SU-DHL-6 (cell line): ENCODE results near the gene OBP2A.

Source experiments
- H2AFZ ChIP-seq: fragments of 200-600 bp; sonication (generic); 2 replicates; pipeline ENCODE4 v1.6.1; 2014; ENCODE audit warnings: low read depth, mild to moderate bottlenecking, moderate library complexity, mixed read lengths, antibody characterized with exemption, low read length; ENCODE audit not compliant: severe bottlenecking
- H3F3A ChIP-seq: fragments of 200-600 bp; shearing (Covaris generic); 2 replicates; pipeline ENCODE4 v1.6.0; 2016; ENCODE audit warnings: antibody characterized with exemption, mild to moderate bottlenecking; ENCODE audit not compliant: insufficient read depth
- H3K27ac ChIP-seq: fragments of 200-600 bp; sonication (generic); 2 replicates; pipeline ENCODE4 v1.5.1; 2016; ENCODE audit warnings: low read depth, mild to moderate bottlenecking, low read length, moderate library complexity, mixed read lengths
- H3K27me3 ChIP-seq: fragments of 200-600 bp; sonication (generic), shearing (Covaris generic); 2 replicates; pipeline ENCODE4 v1.6.0; 2014; ENCODE audit warnings: mild to moderate bottlenecking, low read length
- H3K36me3 ChIP-seq: fragments of 200-600 bp; sonication (generic); 2 replicates; pipeline ENCODE4 v1.6.1; 2014; ENCODE audit warnings: mild to moderate bottlenecking, low read length, mixed read lengths
- H3K4me2 ChIP-seq: fragments of 300-600, 200-600 bp; shearing (Covaris generic), sonication (generic); 2 replicates; pipeline ENCODE4 v1.6.0; 2014; ENCODE audit warnings: low read length, low read depth, mild to moderate bottlenecking; ENCODE audit not compliant: poor library complexity, severe bottlenecking
- H3K4me3 ChIP-seq: fragments of 200-600 bp; sonication (generic); 2 replicates; pipeline ENCODE4 v1.5.1; 2014; ENCODE audit warnings: antibody characterized with exemption, low read length, mild to moderate bottlenecking, mixed read lengths; ENCODE audit not compliant: insufficient read depth, poor library complexity, severe bottlenecking
- H3K79me2 ChIP-seq: fragments of 200-600 bp; sonication (generic); 2 replicates; pipeline ENCODE4 v1.6.1; 2014; ENCODE audit warnings: mild to moderate bottlenecking, low read length, moderate library complexity; ENCODE audit not compliant: insufficient read depth
- H3K9ac ChIP-seq: fragments of 200-600 bp; sonication (generic); 2 replicates; pipeline ENCODE4 v1.7.0; 2014; ENCODE audit warnings: mild to moderate bottlenecking, low read length
- H3K9me2 ChIP-seq: fragments of 200-600 bp; sonication (generic); replicated peaks from 2 replicates; pipeline ENCODE4 v1.6.1; 2014; ENCODE audit warnings: low read length; ENCODE audit not compliant: insufficient read depth
- H3K9me3 ChIP-seq: fragments of 200-600 bp; sonication (generic); 2 replicates; pipeline ENCODE4 v1.6.1; 2014; ENCODE audit warnings: low read length, mixed read lengths; ENCODE audit not compliant: insufficient read depth
- H4K20me1 ChIP-seq: fragments of 200-600 bp; sonication (generic); 2 replicates; pipeline ENCODE4 v1.6.1; 2014; ENCODE audit warnings: low read depth, mild to moderate bottlenecking, antibody characterized with exemption, low read length, moderate library complexity, mixed read lengths
- EZH2phosphoT487 ChIP-seq: fragments of 200-600 bp; sonication (generic), shearing (Covaris generic); conservative IDR thresholded peaks from 2 replicates; pipeline ENCODE4 v1.6.1; 2018; ENCODE audit warnings: mild to moderate bottlenecking, antibody characterized with exemption, low read length, moderate library complexity, mixed read lengths
- TF ChIP-seq, protein P1 (sequence below): fragments of 200-600 bp; sonication (generic); IDR thresholded peaks from one replicate; pipeline ENCODE4 v1.5.1; 2017; ENCODE audit warnings: antibody characterized with exemption, mild to moderate bottlenecking, low read length, moderate library complexity; ENCODE audit not compliant: insufficient read depth, poor library complexity, severe bottlenecking

OBP2A gene

GRCh38 chr9:135582541-135582940, 36.6 kb downstream of the OBP2A start:
- Histone ChIP-seq H4K20me1 (no peaks in the 10 kb centered on the region), H3K9me2 (no peaks in the 10 kb centered on the region), H2AFZ (no peak overlapping the region), H3K9ac (no peak overlapping the region), H3K4me2 (no peak overlapping the region), H3K79me2 (no peaks in the 10 kb centered on the region), H3F3A (no peaks in the 10 kb centered on the region), H3K27ac (no peak overlapping the region), H3K9me3 (no peaks in the 10 kb centered on the region), H3K36me3 (no peaks in the 10 kb centered on the region), H3K27me3 (no peaks in the 10 kb centered on the region), H3K4me3 (no peak overlapping the region)
- TF ChIP-seq, protein P1, sequence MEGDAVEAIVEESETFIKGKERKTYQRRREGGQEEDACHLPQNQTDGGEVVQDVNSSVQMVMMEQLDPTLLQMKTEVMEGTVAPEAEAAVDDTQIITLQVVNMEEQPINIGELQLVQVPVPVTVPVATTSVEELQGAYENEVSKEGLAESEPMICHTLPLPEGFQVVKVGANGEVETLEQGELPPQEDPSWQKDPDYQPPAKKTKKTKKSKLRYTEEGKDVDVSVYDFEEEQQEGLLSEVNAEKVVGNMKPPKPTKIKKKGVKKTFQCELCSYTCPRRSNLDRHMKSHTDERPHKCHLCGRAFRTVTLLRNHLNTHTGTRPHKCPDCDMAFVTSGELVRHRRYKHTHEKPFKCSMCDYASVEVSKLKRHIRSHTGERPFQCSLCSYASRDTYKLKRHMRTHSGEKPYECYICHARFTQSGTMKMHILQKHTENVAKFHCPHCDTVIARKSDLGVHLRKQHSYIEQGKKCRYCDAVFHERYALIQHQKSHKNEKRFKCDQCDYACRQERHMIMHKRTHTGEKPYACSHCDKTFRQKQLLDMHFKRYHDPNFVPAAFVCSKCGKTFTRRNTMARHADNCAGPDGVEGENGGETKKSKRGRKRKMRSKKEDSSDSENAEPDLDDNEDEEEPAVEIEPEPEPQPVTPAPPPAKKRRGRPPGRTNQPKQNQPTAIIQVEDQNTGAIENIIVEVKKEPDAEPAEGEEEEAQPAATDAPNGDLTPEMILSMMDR: no peak
- TF ChIP-seq EZH2phosphoT487: no peak

- H3K27ac ChIP-seq: no peak overlapping the region
- no peak overlapping the region for H3K4me2 ChIP-seq
- no peak overlapping the region for H3K4me3 ChIP-seq
- no peaks in the 10 kb centered on the region for H3K79me2 ChIP-seq
- H3K27me3 ChIP-seq: no peaks in the 10 kb centered on the region
- H2AFZ ChIP-seq: no peak overlapping the region
- TF ChIP-seq EZH2phosphoT487: no peak
- TF ChIP-seq, protein P1: no peak
- no peaks in the 10 kb centered on the region for H3F3A ChIP-seq
- no peaks in the 10 kb centered on the region for H3K36me3 ChIP-seq
- H3K9ac ChIP-seq: no peak overlapping the region
- no peaks in the 10 kb centered on the region for H3K9me3 ChIP-seq
- no peaks in the 10 kb centered on the region for H4K20me1 ChIP-seq
- no peaks in the 10 kb centered on the region for H3K9me2 ChIP-seq
Measured at GRCh38 chr9:135582966-135583687, 37.2 kb downstream of the OBP2A start.

GRCh38 chr9:135583688-135584011, 37.7 kb downstream of the OBP2A start:
- H3K36me3 ChIP-seq: no peaks in the 10 kb centered on the region
- no peak for TF ChIP-seq EZH2phosphoT487
- TF ChIP-seq, protein P1: no peak
- no peak overlapping the region for H3K4me2 ChIP-seq
- no peaks in the 10 kb centered on the region for H3K79me2 ChIP-seq
- no peaks in the 10 kb centered on the region for H3F3A ChIP-seq
- H2AFZ ChIP-seq: no peak overlapping the region
- H3K27ac ChIP-seq: no peak overlapping the region
- H3K9ac ChIP-seq: no peak overlapping the region
- no peaks in the 10 kb centered on the region for H3K9me2 ChIP-seq
- no peak overlapping the region for H3K4me3 ChIP-seq
- no peaks in the 10 kb centered on the region for H4K20me1 ChIP-seq
- H3K9me3 ChIP-seq: no peaks in the 10 kb centered on the region
- H3K27me3 ChIP-seq: no peaks in the 10 kb centered on the region
